CD1c-positive myeloid dendritic cell (primary cell): ENCODE results near the gene TMEM62.
"Not testable (repeated sequence)": the region's sequence is repeated elsewhere in the genome, so short reads cannot be mapped to it uniquely, and the experiment has no call there.

Experiments
- DNase-seq: peaks from one replicate; pipeline ENCODE4 v3.0.0-alpha.2; 2016; ENCODE audit errors: extremely low spot score

TMEM62 gene

GRCh38 chr15:43177147-43177546 lies 43.8 kb downstream of the TMEM62 start:
- not testable (repeated sequence) for DNase-seq

DNA sequence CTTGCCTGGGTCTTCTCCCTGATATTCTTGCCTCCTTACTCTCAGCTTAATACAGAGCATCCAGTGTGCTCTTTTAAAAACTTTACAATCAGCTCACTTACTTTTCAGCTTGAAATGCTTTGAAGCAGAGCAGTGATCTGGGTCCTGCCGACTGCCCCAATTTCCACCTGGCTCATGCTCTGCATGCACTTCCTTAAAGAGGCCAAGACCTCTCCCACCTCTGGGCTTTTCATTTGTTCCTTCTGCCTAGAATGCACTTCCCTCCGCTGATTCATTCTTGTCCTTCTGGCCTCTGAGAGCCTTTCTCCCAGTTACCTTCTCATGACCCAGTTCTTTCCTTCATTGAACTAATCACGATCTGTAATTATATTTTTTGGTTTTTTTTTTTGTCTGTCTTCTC lies 49.9 kb downstream of the TMEM62 start:
- DNase-seq = no peak

- no peak for DNase-seq
These were observed 51.2 kb downstream of the TMEM62 start for GRCh38 chr15:43184407-43185124.

DNA sequence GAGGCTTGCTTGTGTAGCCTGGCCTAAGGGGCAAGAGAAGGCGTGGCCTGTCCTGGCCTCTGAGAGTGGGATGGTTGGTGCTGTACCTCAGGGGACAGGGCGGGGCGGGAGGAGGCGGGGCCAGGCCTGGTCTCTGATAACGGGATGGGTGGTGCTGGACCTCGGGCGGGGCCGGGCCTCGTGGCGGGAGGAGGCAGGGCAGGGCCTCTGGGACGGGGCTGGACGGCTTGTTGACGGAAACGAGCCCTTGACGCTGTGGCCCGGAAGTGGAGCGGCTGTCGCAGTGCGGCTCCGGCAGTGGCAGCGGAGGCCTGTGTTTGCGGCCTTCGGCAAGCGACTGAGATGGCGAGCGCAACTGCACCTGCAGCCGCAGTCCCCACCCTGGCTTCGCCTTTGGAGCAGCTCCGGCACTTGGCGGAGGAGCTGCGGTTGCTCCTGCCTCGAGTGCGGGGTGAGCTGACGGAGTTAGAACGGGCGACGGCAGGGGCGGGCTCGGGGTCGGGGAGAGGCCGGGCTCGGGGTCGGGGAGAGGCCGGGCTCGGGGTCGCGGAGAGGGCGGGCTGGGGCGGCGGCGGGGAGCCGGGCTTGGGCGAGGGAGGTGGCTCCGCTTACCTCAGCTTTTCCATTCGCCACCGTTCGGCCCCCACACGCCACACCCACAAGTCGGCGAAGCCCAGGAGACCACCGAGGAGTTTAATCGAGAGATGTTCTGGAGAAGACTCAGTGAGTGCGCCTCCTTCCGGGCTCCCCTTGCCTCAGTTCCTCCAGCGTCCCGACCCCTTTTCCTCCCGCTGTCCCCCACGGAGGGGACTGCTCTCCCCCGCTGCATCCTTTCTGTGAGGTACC lies 52.0 kb downstream of the TMEM62 start, which contains the start of gene CCNDBP1:
TSS of gene CCNDBP1 (plus strand) at position 247 of the 846 bp plus-strand sequence. CDS start at position 343, 96 bp downstream.
- DNase-seq = peak; percentile 90

DNA sequence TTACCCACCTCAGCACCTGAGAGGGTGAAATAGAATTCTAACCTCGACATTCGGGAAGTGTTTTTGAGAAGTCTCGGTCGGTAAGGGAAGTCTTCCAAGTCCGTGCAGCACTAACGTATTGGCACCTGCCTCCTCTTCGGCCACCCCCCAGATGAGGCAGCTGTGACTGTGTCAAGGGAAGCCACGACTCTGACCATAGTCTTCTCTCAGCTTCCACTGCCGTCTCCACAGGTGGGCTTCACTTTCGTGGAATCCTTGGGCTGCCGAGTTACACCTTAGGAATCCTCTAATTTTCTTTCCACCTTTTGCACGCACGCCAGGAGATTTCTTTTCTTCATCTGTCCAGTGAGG lies 52.6 kb downstream of the TMEM62 start:
- DNase-seq = no peak

DNA sequence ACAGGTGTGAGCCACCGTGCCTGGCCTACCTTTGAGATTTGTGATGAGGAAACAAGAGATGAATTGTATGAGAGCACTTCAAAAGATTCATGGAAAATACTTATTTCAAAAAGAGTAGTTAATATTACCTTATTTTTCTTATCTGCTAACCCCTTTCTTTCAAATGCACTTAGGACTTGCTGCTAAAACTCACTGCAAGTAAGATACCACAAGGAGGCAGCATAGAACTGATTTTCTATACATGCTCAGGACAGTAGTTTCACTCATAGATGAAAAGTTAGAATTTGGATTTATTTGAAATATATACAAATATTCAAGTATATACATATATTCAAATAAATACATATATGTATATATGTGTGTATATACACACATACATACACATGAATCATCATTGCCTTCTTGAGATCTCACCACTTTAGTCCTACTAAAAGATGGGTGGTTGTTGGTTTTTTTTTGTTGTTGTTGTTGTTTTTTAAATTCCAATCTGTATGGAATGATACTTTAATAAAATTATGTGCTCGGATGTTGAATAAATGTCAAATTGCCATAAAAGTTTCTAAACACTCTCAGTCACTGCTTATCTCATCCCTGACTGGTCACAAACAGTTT lies 54.3 kb downstream of the TMEM62 start:
- peak; percentile 60 for DNase-seq

GRCh38 chr15:43189296-43189695 lies 55.9 kb downstream of the TMEM62 start:
- DNase-seq = no peak

DNA sequence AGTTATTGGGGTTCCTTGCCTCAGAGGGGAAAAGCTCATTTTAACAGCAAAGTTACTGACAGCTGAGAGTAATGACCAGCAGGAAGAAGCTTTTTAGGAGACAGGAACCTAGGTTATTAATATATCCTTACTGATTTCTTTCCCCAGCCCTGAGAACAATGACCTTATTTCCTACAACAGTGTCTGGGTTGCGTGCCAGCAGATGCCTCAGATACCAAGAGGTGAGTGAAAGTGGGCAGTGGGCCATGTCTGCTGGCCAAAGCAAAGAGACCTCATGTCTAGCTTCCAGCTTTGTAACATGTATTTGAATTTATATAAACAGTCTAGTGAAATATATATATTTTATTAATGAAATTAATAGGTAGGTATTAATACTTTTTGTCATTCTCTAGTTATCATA lies 56.8 kb downstream of the TMEM62 start:
- no peak for DNase-seq

GRCh38 chr15:43193710-43194109 lies 60.3 kb downstream of the TMEM62 start:
- no peak for DNase-seq

- DNase-seq = no peak
These were observed 61.4 kb downstream of the TMEM62 start for GRCh38 chr15:43194795-43195194.

GRCh38 chr15:43196760-43197548 lies 63.6 kb downstream of the TMEM62 start:
- DNase-seq = no peak

- DNase-seq = not testable (repeated sequence)
These were observed 64.4 kb downstream of the TMEM62 start for GRCh38 chr15:43197773-43198172.

DNA sequence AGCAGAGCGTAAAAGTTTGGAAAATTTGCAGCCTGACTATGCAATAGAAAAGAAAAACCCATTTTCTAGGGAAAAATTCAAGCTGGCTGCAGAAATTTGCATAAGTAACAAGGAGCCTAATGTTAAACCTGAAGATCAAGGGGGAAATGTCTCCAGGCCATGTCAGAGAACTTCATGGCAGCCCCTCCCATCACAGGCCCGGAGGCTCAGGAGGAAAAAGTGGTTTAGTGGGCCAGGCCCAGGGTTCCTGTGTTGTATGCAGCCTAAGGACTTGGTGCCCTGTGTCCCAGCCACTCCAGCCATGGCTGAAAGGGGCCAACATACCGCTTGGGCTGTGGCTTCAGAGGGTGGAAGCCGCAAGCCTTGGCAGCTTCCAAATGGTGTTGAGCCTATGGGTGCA lies 65.2 kb downstream of the TMEM62 start:
- not testable (repeated sequence) for DNase-seq

GRCh38 chr15:43198992-43199391 lies 65.6 kb downstream of the TMEM62 start:
- DNase-seq = no peak

DNA sequence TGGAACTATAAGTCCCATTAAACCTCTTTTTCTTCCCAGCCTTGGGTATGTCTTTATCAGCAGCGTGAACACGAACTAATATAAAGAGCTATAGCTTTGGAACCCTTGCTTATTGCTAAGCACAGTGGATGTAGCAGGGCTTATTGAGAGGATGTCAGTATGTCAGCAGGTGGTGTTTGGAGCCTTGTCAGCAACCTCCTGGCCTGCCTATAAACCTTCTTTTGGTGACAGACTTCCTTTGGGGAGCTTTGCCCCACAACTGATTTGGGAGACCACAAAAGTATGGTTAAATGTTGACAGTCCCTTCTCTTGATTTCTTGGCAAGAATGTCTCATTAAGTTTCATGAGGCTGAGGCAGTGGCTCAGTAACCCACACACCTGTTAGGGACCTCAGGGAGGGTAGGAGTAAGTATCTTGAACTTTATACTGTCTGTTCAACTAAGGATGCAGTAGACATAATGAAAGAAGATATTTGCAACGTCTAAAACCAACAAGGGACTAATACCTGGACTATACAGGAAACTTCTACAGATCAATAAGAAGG lies 66.6 kb downstream of the TMEM62 start:
- DNase-seq = no peak

DNA sequence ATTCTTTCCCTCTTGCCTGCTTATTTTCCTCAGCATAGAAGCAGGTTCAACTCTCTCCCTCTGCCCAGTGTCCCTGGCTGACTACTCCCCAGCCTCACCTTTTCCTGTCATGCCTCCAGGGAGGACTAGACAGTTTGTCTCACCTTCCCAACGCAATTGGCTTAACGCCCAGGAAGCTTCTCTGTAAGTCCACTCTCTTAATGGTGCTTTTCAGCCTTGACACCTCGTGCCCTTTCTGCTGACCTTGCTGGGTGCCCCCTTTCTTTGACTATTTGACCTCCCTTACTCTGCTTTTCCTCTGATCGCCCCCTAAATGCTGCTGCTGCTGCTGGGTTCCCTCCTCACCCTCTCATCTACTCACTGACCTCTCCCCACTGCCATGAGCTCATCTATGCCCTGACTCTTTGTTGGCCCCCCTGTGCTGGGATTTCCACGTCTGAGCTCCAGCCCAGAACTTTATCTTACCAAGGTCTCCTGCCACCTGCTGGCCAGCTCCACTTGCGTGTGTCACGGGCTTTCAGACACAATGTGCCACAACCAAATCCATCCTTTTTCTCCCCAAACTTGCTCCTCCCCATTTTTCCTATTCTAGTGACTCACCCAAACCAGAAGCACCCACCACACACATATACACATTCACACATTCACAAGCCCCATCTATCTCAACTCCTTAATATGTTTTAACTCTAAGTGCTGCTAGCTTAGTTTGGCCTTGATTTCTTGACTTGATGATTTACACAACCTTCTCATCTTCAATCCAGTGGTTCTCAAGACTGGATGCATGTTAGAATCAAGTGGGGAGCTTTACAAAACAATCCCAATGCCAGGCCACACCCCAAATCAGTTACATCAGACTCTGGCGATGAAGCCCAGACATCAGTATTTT lies 70.9 kb downstream of the TMEM62 start:
- DNase-seq = peak; percentile 40

DNA sequence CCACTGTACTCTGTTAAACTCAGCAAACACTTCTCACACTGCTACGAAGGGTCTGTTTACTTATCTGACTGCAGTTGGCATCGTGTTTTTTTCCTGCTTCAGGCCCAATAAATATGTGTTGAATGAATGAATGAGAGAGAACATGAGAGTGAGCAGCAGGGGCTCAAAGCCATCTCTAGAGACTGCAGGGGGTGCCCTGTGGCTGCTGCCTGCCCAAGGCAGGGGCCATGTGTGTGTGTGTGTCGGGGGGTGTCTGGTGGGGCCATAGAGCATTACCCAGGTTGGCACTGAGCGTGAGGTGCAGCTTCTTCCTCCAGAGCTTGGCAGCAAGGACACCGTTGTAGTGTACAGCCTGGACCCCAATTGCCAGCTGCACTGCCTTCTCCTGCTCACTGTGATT lies 72.7 kb downstream of the TMEM62 start:
- no peak for DNase-seq

- DNase-seq = no peak
These were observed 73.6 kb downstream of the TMEM62 start for GRCh38 chr15:43207024-43207423.

DNA sequence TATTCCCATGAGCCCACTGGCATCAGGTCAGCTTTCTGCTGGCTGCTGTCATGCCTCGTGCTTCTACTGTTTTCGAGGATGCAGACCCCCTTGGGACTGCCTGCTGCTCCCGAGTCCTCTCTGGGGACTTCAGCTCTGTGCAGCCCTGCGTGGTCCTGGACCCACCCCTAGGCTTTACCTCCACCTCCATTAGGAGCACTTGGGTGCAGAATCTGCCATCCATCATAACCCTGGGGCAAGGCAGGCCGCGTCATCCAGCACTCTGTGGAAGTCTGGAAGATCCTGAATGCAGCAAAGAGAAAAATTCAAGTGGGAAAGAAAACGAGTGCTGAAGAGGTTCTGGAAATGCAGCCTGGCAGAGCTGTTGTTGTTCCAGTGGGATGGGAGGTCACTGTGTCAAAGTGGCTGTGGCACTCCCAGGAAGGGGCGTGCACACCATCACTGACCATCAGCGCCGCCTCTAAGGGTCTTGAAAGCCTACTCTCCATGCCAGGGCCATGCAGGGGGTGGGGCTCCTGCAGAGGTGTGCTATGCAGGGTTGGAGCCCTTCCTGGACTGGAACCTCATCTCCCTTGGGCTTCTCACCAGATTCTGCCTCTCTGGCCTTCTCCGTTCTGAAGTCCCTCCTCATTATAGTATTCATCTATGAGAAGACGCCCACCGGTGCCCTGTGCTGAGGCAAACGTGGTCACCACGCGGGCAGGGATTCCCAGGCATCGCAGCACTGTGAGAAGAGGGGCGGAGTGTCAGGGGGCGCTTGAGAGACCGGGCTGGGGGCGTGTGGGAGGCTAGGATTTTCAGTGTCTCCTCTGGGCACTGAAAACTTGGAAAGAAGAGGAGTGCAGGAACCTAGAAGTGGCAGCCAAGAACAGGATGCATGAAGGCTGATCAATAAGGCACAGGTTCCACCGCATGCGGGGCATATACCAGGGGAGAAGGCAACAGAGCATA lies 74.9 kb downstream of the TMEM62 start:
- DNase-seq = no peak
